ENCODE measurements around the gene ADGRA1.

DNA sequence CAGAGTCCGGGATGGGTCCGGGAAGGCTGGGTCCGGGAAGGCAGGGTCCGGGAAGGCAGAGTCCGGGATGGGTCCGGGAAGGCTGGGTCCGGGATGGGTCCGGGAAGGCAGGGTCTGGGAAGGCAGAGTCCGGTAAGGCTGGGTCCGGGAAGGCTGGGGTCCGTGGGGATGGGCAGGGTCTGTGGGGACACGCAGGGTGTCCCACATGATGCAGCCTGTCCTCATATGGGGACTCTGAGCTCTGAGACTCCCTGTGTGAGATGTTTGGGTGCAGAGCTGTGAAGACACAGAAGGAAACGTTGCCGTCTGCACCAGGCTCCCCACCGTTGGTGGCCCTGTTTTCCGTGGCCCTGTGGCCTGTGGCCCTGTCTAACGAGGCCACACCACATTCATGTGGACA lies 45.7 kb upstream of the ADGRA1 start:
- TF ChIP-seq EZH2 (IDR thresholded peaks at IDR 0.05; ENCODE audit: insufficient read depth, poor library complexity, severe bottlenecking) (no peak), EZH2phosphoT487 (IDR thresholded peaks at IDR 0.05; ENCODE audit: insufficient read depth, low read depth) (no peak)
